ENCODE data around the gene NTF3. TPM values are rescaled to one million over a fixed set of nuclear protein-coding genes. Genes with fewer than 3 reads are reported as not detected.

The NTF3 gene
- total RNA-seq, 1 donor from 2014 or later, result 2.3 TPM

DNA sequence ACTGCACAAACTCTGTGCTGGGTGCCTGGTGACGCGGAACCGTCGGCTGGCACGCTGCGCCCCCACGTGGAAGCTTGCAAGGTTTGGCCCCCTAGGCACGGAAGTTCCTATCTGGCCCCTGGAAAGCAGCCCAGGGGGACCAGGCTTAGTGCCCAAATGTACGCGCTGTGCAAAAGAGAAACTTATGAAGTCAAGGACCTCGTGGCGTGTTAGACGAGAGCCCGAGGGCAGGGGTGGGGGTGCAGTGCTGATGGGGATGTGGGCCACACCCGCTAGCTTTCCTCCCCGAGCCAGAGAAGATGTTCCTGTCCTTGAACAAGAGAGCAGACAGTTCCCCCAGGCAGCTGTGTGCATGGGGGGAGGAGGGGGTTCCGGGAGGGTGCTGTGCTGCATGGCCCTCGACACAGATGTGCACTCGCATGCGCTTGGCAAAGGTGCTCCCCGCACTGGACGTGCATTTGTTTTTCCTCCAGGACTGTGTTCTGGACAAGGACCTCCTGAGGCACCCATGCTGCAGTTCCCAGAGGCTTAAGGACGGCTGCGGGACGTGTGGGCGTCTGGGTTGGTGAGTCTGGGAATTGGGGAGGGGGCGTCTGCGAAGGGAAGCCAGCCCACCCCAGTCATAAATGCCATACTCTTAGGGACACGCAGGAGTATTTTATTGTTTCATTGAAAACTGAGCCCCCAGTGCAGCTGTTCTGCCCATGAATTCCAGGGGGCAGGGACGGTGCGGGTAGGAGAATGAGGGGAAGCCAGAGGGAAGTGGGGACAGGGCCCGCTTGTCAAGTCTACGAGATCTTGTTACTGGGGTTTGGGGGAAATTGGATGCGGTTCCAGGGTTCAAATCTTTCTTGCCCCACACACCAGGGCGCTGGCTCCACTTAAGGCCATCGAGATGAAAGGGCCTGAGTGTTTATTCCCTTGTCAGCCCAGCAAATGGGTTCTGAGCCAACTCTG, 80.0 kb downstream of the NTF3 start:
- no peak for DNase-seq

GRCh38 chr12:5512601-5512970, 80.7 kb downstream of the NTF3 start:
- DNase-seq, result no peak

- DNase-seq, result no peak
Measured at GRCh38 chr12:5513406-5513805, 81.5 kb downstream of the NTF3 start.

DNA sequence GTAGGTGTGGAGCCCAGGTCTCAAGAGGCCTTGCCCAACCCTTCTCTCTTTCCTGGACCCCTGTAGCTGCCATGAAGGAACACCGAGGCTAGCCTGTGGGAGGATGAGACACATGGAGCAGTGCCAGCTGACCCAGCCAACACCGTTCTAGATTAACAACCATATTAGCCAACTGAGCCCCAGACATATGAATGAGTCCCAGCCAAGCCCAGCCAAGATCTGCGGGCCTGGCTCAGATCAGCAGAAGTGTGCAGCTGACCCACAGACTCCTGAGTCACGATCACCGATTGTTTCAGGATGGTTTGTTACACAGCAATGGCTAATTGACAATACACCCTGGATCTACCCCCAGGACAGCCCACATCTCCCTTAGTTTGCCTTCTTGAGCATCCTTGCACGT, 82.1 kb downstream of the NTF3 start:
- DNase-seq, result no peak

- DNase-seq, result no peak
Measured at GRCh38 chr12:5514545-5514944, 82.6 kb downstream of the NTF3 start.

DNA sequence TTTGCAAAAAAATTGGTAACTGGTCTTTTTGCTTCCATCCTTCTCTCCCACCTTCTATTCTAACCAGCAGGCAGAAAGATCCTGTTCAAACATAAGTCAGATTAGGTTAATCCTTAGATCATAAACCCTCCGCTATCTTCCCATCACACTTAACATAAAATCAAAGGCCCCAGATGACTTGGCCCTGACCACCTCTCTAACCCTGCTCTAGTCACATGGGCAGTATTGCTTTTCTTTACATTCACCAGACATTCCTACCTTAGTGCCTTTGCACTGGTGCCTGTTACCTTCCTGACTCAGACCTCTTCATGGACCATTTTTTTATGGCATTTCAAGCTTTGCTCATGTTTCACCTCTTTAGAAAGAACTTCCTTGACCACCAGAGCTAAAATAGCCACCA, 83.5 kb downstream of the NTF3 start:
- no peak for DNase-seq

- no peak for DNase-seq
Measured at GRCh38 chr12:5516371-5517241, 84.7 kb downstream of the NTF3 start.

DNA sequence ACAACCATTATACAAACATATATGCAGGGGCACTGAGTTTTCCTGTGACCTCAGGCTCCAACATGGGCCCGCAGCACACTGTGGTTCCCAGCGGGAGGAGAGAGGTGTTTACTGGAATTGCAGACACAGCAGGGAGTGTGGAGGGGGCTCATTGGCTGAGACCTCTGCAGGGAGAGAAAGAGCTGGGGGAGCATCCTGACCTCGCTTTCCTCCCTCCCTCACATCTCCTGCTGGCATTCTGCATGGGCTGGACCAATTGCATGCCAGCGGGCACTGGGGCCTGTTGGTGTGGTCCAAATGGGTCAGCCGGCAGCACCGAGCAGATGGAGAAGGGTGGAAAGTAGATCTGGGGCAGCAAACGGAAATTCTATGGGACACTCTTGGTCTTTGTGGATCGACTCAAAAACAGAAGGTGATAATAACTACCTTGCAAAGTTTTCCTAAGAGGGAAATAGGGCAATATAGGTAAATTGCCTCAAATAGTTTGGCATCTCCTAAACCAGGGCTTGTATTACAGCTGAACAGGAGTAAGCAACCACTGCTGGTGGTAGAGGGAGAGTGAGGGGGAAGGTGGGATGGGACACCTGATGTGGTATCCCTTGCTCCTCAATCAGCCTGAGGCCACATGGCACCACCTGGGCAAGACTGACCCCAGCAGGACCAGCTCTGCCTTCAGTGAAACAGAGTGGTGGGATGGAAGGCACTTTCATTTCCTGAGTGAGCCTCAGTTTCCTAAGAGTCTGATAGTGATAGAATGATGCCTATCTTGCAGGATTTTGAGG, 86.9 kb downstream of the NTF3 start:
- no peak for DNase-seq

DNA sequence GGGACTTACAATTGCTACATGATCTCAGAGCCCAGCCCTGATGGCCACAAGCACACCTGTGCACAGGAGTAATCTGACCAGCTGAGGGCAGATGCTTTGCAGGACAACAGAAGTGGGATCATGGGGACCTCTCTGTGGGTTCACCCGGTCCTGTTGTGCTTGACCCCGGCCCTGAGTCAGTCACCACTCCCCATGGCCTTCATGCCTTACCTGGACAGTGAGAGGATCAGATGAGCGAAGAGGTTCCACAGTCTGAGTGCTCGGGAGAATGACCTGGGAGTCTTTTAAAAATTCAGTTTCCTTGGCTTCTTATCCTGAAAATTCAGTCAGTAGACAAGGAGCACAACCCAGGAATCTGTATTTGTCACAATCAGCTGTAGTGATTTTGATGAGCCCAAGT, 88.1 kb downstream of the NTF3 start:
- DNase-seq, result no peak

DNA sequence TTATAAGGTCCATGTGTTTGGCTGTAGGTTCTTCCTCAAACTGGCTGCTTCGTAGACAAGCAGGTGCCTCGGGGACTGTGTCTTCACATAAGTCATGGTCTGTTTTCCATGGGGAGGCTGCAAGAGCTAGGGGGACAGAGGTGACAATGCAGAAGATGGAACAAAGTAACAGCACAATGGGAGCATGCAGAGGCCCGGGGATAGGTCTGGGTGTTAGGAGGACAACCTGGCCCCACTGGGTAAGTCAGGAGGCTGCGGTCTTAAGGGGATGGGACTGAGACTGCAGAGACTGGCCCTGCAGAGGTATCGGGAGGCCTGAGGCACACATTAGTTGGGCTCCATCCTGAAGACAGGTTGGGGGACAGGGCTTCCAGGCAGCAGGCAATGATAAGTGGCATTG, 88.9 kb downstream of the NTF3 start:
- DNase-seq, result no peak

DNA sequence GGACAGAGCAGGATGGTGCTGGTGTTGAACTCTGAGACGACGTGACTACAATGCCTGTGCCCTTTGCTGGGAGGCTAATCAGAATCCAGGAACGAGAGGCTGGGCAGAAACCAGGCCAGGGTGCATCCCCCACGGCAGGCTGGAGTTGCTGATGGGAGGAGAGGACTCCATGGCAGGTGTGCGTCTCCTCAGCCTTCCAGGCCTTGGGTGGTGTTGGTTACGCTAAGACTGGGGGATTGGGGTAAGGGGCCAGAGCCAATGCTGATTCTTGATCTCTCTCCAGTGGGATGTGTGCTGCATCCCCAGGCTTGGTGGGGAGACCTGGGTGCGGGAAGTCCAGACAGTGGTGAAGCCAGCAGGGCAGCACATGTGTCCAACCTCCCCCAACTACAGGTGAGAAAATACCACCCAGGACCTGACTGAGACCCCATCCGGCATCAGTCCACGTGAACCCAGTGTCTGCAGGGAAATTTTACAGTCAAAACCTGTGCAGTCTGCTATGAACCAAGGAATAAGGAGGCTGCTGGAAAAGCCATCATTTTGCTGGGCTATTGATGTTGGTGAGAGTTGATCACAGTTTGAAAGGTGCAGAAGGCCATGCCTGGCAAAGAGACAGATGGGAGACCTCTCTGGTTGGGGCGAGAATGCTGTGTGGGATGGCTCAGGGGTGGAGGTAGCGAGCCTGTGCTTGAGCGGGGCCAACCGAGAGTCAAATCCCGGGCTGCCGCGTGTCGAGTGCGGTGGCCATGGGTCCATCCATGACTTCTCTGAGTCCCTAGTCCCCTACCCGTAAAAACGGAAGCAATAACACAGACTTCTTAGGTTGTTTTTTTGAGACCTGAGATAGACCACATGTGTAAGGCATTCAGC, 89.8 kb downstream of the NTF3 start:
- DNase-seq, result no peak

DNA sequence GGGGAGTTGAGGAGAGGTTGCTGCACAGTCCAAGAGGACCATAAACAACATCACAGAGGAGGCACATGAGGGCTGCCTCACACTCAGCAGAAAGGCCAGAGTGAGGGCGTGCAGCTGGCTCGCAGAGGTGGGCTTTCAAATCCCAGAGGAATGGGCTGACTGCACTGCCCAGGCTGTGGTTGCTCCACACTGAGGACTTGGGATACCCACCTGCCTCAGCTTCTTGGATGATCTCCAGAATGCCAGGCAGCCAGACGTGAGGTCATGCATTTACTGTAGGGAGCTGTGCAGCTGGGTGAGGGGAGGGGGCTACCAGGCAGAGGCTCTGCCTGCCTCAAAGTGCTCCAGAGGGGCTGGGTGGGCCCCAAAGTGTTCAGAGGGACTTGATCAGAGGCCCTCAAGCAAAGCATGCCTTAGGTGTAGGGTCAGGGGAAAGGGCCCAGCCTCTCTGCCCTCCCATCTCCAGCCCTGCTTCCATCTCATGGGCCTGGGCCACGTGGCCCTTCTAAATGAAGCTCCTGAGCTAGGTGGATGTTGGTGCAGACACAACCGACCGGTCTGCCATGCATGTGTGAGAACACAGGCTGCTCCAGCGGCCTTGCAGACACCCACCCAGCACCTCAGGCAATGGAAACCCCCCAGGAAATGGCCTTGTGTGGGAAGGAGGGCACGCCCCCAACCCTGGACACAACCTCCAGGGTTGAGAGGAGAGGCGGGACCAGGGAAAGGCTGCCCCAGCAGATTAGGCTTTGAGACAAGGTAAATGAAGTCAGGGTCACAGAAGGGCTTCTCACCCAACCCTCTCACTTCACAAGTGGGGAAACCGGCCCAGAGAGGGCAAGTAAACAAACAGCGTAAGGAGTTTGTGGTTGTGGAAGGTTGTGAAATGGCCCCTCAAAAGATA, 90.8 kb downstream of the NTF3 start:
- DNase-seq, result no peak

DNA sequence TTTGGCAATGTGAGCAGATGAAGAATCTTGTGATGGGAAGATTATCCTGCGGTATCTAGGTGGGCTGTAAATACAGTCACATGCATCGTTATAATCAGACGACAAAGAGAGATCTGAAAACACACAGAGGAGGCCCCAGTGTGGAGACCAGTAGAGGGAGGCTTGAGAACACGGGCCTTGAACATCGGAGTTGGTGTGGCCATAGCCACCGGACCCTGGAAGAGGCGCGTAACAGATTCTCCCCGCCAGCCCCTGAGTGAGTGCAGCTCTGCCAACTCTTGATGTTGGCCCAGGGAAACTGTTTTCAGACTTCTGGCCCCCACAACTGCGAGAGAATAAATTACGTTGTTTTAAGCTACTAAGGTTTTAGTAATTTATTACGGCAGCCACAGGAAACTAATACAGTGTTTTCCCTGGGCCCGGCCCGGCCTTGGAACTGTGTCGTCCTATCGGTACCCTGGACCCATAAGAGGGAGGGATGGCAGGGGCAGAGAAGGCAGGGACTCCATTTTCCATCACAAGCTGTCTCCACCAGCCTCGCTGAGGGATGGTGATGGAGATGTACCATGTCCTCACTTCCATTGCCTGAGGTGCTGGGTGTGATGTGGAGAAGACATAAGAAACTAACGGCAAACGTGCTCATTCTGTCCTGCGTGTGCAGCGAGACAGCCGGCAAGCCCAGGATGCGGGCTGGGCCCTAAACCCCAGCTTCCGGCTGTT, 91.6 kb downstream of the NTF3 start:
- no peak for DNase-seq

DNA sequence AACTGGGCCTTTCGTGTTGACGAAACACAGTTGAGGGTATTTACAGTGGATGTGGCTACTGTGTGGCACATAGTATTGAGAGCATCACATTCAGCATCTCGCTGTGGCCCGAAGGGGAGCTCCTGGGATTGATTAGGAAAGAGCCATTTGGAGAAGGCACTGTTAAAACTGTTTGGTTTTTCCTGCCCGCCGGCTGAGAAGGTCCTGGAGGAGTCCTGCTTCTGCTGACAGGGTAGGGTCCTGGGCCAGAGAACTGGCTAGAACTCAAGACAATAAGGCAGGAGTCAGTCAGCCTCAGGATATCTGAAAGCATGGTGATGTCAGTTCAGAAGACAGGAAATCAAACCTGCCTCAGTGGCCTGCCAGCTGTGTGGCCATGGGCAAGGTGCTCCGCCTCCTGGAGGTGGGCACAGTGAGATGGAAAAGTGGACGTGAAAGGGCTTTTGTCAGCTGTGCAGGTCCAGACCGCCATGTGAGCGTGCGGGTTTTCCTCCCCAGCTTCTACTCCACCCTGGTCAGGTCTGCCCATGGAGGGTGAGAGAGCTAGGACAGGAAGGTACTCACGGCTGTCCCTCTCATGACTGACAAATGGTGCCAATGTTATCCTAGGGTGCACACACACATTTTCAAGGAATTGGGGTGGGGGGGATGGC, 92.3 kb downstream of the NTF3 start:
- no peak for DNase-seq

DNA sequence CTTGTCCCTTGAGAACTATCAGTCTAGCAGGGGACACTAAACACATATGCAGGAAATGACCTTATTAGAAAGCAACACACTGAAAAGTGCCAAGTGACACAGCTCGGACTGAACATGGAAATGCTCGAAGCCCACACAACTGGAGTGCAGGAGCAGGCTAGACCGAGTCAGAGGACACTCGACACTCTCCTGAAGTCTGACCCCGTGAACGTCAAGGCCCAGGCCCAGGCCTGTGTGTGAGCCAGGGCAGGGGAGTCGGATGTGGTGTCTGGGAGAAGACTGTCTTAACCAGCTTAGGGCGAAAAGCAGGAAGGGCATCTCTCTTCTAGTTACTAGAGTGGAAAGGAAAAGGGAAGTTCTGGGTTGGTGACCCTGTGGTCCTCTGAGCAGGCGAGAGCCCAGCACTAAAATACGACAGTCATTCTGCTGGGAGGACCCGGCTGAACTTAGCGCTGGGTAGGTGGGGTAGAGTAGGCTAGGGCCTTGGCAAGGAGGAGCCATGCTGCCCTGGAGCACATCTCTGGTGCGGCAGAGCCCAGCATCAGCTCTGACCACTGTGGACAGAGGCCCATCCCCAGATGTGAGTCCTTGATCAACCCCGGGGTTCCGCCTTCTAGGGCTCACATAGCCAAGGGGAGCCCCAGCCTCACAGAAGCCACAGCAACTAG, 93.0 kb downstream of the NTF3 start:
- DNase-seq, result no peak

GRCh38 chr12:5525783-5526367, 94.0 kb downstream of the NTF3 start:
- no peak for DNase-seq

DNA sequence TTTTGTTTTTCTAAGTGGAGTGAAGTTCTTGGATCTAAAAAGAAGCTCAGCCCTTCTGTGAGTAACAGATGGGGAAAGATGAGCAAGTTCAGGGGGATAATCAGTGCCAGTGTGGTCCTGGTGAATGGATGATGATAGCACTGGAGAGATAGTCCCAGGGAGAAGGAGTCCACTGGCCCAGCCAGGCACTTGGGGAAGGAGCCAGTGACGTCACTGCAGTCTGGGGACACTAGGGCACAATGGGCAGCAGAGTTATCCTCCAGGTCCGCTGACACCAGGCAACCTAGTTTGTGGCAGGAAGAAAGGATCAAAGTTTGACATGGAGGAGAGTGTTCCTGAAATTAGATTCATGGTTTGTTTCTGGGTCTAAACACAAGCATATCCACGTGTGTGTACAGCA, 101.5 kb downstream of the NTF3 start:
- no peak for DNase-seq

Data from occipital lobe (tissue), 2 donors.